Measurements from ENCODE around the gene MYO9A.
A peak's percentile ranks its signal among the peaks of the same experiment; 100 is the strongest.
"Not testable (repeated sequence)": the region's sequence is repeated elsewhere in the genome, so short reads cannot be mapped to it uniquely, and the experiment has no call there.

MYO9A gene

GRCh38 chr15:72136170-72137051 lies 18.5 kb upstream of the MYO9A start:
- DNase-seq, result no peak

DNA sequence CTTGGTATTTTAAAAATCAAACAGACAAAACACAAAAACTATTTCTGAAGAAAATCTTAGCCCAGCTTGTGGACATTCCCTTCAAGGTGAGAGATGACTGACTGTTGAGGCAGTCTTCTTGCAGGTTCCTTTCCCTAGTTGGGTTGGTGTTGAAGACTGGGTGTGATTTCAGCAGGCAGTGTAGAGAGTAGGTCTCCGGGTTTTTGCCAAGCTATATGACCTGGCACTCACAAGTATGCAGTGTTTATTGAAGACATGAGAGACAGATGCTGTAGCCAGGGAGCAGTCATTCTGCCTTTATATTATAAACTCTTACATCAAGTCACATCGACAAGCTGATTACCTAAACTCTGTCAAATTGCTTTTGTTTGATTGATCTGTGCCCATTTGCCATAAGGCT lies 17.8 kb upstream of the MYO9A start:
- DNase-seq, result no peak

- DNase-seq, result no peak
Observed at GRCh38 chr15:72133211-72133610, 15.3 kb upstream of the MYO9A start.

- no peak for DNase-seq
Observed at GRCh38 chr15:72131922-72132321, 14.0 kb upstream of the MYO9A start.

- DNase-seq, result no peak
Observed at GRCh38 chr15:72130272-72130671, 12.3 kb upstream of the MYO9A start.

- DNase-seq, result no peak
Observed at GRCh38 chr15:72128359-72128758, 10.4 kb upstream of the MYO9A start.

DNA sequence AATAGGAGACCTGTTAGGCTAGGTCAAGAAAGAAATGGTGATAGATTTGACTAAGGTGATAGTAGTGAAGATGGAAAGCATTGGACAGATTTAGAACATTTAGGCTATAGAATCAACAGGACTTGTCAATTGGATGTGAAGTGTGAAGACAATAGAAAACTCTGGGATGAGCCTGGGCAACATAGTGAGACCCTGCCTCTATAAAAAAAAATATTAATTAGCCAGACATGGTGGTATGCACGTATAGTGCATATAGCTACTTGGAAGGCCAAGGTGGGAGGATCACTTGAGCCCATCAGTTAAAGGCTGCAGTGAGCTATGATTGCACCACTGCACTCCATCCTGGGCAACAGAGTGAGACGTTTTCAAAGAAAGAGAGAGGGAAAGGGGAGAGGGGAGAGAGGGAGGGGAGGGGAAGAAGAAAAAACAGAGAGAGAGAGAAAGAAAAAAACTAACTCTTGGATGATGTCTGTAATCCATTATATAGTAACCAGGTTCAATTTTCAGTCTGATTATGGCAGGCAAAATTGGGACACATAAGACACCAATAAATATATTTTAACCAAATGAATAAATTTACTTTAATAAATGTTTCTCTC lies 9.9 kb upstream of the MYO9A start:
- no peak for DNase-seq

GRCh38 chr15:72124218-72124617 lies 6.3 kb upstream of the MYO9A start:
- DNase-seq, result no peak

GRCh38 chr15:72117486-72118016 lies 399 bp downstream of the MYO9A start:
- peak in 3 of 14 donors; percentile 70 to 98 (median 72) for DNase-seq

DNA sequence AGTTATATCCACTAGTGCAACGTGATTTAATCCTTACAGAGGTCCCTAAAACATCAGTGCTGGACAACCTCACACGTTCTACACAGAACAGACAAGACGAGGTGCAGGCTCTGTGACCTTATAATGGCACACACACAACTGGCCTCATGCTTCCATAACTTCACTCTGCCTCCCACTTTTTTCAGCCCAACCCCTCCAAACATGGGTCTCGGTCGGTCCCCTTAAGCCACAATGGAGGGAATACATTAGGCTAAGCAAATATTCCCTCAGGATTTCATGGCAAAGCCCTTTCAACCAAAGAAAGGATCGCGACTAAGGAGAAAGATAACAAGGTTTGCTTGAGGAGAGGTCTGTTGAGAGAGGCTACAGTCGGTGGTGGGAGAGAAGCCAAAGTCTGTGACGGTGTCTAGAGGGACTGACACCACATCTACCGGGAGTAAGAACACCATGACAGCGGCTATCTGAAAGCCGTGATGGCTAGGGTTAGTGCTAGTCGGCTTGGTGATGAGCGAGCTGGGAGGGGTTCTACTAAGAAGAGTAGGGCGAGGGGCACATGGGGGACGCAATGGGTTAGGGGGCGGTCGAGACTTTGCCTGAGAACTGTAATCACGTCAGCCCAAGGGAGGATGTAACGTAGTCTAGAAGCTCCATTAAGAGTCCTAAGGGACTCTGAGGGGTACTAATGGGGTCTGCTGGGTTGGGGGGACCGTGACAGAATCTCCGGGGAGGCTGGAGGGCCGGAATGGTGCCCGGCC lies 1.0 kb downstream of the MYO9A start:
- DNase-seq, result peak in 9 of 14 donors; percentile 17 to 71 (median 46)

GRCh38 chr15:72113347-72114031 lies 4.5 kb downstream of the MYO9A start:
- no peak for DNase-seq

- no peak for DNase-seq
Observed at GRCh38 chr15:72112805-72113204, 5.1 kb downstream of the MYO9A start.

GRCh38 chr15:72112116-72112515 lies 5.8 kb downstream of the MYO9A start:
- no peak for DNase-seq

DNA sequence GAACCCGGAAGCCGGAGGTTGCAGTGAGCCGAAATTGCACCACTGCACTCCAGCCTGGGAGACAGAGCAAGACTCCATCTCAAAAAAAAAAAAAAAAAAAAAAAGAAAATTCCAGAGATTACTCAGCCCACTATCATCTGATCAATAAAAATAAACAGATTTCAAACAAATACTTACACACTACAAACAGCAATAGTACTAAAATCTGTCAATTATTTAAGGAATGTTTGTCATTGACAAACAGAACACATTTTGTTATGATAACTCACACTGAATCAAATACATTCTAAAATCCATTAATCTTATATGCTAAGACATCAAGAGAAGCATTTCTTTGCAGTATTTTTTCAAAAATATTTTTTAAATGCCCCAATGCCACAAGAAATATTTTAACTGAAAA lies 7.6 kb downstream of the MYO9A start:
- DNase-seq, result no peak

- DNase-seq, result no peak
Observed at GRCh38 chr15:72106068-72106467, 11.9 kb downstream of the MYO9A start.

GRCh38 chr15:72105111-72105510 lies 12.8 kb downstream of the MYO9A start:
- no peak for DNase-seq

DNA sequence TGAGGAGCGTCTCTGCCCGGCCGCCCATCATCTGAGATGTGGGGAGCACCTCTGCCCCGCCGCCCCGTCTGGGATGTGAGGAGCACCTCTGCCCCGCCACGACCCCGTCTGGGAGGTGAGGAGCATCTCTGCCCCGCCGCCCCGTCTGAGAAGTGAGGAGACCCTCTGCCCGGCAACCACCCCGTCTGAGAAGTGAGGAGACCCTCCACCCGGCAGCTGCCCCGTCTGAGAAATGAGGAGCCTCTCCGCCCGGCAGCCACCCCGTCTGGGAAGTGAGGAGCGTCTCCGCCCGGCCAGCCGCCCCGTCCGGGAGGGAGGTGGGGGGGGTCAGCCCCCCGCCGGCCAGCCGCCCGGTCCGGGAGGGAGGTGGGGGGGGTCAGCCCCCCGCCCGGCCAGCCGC lies 17.4 kb downstream of the MYO9A start:
- not testable (repeated sequence) for DNase-seq

- no peak for DNase-seq
Observed at GRCh38 chr15:72099155-72099554, 18.8 kb downstream of the MYO9A start.

DNA sequence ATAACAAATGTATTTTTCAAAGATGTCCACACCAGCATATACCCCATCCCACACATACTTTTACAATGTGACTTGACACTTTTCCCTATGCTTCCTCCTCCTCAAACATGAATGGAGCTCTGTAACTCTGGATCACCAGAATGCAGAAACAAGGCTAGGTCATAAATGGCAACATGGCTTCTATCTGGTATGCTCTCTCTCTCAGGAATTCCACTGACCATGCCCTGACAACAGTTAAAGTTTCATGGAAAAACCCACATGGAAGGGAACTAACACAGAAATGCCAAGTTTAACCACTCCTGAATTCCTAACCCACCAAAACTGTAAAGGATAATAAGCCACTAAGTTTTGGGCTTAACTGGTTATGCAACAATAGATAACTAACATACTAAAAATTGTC lies 19.9 kb downstream of the MYO9A start:
- DNase-seq, result no peak

GRCh38 chr15:72096796-72097195 lies 21.2 kb downstream of the MYO9A start:
- DNase-seq, result no peak

- no peak for DNase-seq
Observed at GRCh38 chr15:72092691-72093090, 25.3 kb downstream of the MYO9A start.

GRCh38 chr15:72092006-72092405 lies 25.9 kb downstream of the MYO9A start:
- DNase-seq, result no peak

All from C1 segment of cervical spinal cord (tissue), 14 donors.